OCI-LY1 (cell line): ENCODE measurements around the gene ZFAND2B.

Experiments used
- CTCF ChIP-seq: fragments of 200-600 bp; sonication (generic), shearing (Covaris generic); IDR thresholded peaks from 2 replicates; pipeline ENCODE4 v1.5.1; 2017; ENCODE audit warnings: mild to moderate bottlenecking, antibody characterized with exemption, low read length, moderate library complexity, mixed read lengths
- EZH2 ChIP-seq: fragments of 200-600 bp; sonication (generic), shearing (Covaris generic); IDR thresholded peaks from 2 replicates; pipeline ENCODE4 v1.8.0; 2017; ENCODE audit warnings: borderline replicate concordance, mixed run types, mild to moderate bottlenecking, antibody characterized with exemption, low read length, moderate library complexity, mixed read lengths

- TF ChIP-seq CTCF (no peak), EZH2 (no peak)
Observed at GRCh38 chr2:219210196-219210885, 3.8 kb downstream of the ZFAND2B start.
